ENCODE results near the gene VWA5B2. TPM values are rescaled to one million over a fixed set of nuclear protein-coding genes. Genes with fewer than 3 reads are reported as not detected.

VWA5B2 gene
- polyA plus RNA-seq, 1 donor from 2014 or later = 0.33 TPM

DNA sequence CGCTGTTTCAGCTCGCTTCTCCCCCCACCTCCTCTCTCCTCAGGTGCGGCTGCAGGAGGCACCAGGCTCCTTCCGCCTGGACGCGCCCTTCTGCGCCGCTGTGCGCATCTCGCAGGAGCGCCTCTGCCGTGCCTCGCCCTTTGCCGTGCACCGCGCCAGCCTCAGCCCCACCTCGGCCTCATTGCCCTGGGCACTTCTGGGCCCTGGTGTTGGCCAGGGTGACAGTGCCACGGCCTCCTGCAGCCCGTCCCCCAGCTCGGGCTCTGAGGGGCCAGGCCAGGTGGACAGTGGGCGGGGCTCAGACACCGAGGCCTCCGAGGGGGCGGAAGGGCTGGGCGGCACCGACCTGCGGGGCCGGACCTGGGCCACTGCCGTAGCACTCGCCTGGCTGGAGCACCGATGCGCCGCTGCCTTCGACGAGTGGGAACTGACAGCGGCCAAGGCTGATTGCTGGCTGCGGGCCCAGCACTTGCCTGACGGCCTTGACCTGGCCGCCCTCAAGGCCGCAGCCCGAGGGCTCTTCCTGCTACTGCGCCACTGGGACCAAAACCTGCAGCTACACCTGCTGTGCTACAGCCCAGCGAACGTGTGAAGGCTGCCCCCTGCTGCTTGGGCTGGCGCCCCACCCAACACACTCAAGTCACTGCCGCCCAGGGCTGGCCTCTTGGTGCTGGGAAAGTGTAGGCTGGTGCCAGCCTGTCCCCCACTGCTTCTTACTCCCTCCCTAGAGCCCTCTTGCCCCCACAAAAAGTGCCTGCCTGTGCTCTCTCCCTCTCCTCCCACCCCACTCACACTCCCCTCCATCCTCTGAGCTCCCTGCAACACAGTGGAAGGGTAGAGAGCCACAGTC is 12.3 kb downstream of the VWA5B2 start:
- H3K4me2 ChIP-seq (ENCODE audit: low read length) = no peak overlapping the region
- no peak overlapping the region for H3K27ac ChIP-seq (ENCODE audit: low read length)

GRCh38 chr3:184242297-184242685 is 12.9 kb downstream of the VWA5B2 start:
- Histone ChIP-seq H3K9ac (ENCODE audit: low read length) (no peak overlapping the region), H3K36me3 (ENCODE audit: insufficient read depth, low read length) (no peaks in the 10 kb centered on the region), H3F3A (ENCODE audit: insufficient read depth, low read length, poor library complexity, severe bottlenecking) (no peaks in the 10 kb centered on the region)

More for the DNA sequence above, 12.3 kb downstream of the VWA5B2 start:
- Histone ChIP-seq H3K27me3 (ENCODE audit: insufficient read depth, low read depth, low read length) (no peaks in the 10 kb centered on the region), H2AFZ (ENCODE audit: low read depth, low read length) (no peak overlapping the region), H3F3A (ENCODE audit: insufficient read depth, low read length, poor library complexity, severe bottlenecking) (no peaks in the 10 kb centered on the region), H3K9ac (ENCODE audit: low read length) (no peak overlapping the region), H3K79me2 (replicated peaks; ENCODE audit: insufficient read depth, low read length) (no peaks in the 10 kb centered on the region), H3K36me3 (ENCODE audit: insufficient read depth, low read length) (no peaks in the 10 kb centered on the region), H3K4me3 (ENCODE audit: low read length) (no peak overlapping the region), H3K9me3 (ENCODE audit: low read length) (no peaks in the 10 kb centered on the region), H3K9me2 (ENCODE audit: insufficient read depth, low read length) (no peaks in the 10 kb centered on the region), H4K20me1 (ENCODE audit: insufficient read depth) (no peaks in the 10 kb centered on the region)
- no peak for TF ChIP-seq RAD21 (conservative IDR thresholded peaks at IDR 0.05)
- peak; percentile 20 for TF ChIP-seq CTCF (IDR thresholded peaks at IDR 0.05; ENCODE audit: poor library complexity, severe bottlenecking)
- TF ChIP-seq TAF1 (IDR thresholded peaks at IDR 0.05; ENCODE audit: low read depth) = no peak
- no peak for TF ChIP-seq SMC3 (conservative IDR thresholded peaks at IDR 0.05; ENCODE audit: poor library complexity)
- TF ChIP-seq MXI1 (conservative IDR thresholded peaks at IDR 0.05; ENCODE audit: poor library complexity, severe bottlenecking) = no peak
- TF ChIP-seq EP300 (conservative IDR thresholded peaks at IDR 0.05; ENCODE audit: poor library complexity, severe bottlenecking) = no peak
- TF ChIP-seq EZH2 (IDR thresholded peaks at IDR 0.05; ENCODE audit: borderline replicate concordance, insufficient read depth, low read length, poor library complexity, severe bottlenecking) = no peak
- no peak for TF ChIP-seq POLR2AphosphoS5 (IDR thresholded peaks at IDR 0.05)

More at GRCh38 chr3:184242297-184242685, 12.9 kb downstream of the VWA5B2 start:
- TF ChIP-seq RAD21 (conservative IDR thresholded peaks at IDR 0.05) (no peak), TAF1 (IDR thresholded peaks at IDR 0.05; ENCODE audit: low read depth) (no peak), SMC3 (conservative IDR thresholded peaks at IDR 0.05; ENCODE audit: poor library complexity) (no peak), POLR2AphosphoS5 (IDR thresholded peaks at IDR 0.05) (no peak), CTCF (IDR thresholded peaks at IDR 0.05; ENCODE audit: poor library complexity, severe bottlenecking) (no peak), EP300 (conservative IDR thresholded peaks at IDR 0.05; ENCODE audit: poor library complexity, severe bottlenecking) (no peak)
- TF ChIP-seq, protein P1, sequence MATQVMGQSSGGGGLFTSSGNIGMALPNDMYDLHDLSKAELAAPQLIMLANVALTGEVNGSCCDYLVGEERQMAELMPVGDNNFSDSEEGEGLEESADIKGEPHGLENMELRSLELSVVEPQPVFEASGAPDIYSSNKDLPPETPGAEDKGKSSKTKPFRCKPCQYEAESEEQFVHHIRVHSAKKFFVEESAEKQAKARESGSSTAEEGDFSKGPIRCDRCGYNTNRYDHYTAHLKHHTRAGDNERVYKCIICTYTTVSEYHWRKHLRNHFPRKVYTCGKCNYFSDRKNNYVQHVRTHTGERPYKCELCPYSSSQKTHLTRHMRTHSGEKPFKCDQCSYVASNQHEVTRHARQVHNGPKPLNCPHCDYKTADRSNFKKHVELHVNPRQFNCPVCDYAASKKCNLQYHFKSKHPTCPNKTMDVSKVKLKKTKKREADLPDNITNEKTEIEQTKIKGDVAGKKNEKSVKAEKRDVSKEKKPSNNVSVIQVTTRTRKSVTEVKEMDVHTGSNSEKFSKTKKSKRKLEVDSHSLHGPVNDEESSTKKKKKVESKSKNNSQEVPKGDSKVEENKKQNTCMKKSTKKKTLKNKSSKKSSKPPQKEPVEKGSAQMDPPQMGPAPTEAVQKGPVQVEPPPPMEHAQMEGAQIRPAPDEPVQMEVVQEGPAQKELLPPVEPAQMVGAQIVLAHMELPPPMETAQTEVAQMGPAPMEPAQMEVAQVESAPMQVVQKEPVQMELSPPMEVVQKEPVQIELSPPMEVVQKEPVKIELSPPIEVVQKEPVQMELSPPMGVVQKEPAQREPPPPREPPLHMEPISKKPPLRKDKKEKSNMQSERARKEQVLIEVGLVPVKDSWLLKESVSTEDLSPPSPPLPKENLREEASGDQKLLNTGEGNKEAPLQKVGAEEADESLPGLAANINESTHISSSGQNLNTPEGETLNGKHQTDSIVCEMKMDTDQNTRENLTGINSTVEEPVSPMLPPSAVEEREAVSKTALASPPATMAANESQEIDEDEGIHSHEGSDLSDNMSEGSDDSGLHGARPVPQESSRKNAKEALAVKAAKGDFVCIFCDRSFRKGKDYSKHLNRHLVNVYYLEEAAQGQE (IDR thresholded peaks at IDR 0.05; ENCODE audit: borderline replicate concordance) = no peak
- Histone ChIP-seq H3K9me2 (ENCODE audit: insufficient read depth, low read length) (no peaks in the 10 kb centered on the region), H3K4me3 (ENCODE audit: low read length) (no peak overlapping the region), H2AFZ (ENCODE audit: low read depth, low read length) (no peak overlapping the region), H3K27ac (ENCODE audit: low read length) (no peak overlapping the region), H3K79me2 (replicated peaks; ENCODE audit: insufficient read depth, low read length) (no peaks in the 10 kb centered on the region), H3K27me3 (ENCODE audit: insufficient read depth, low read depth, low read length) (no peaks in the 10 kb centered on the region), H3K9me3 (ENCODE audit: low read length) (no peaks in the 10 kb centered on the region), H3K4me2 (ENCODE audit: low read length) (no peak overlapping the region), H4K20me1 (ENCODE audit: insufficient read depth) (no peaks in the 10 kb centered on the region)

Data from neural cell (in vitro differentiated cells).